ENCODE results near the gene HELZ2. TPM values are rescaled to one million over a fixed set of nuclear protein-coding genes. Genes with fewer than 3 reads are reported as not detected.

HELZ2 gene
- total RNA-seq, 1 donor: 27.0 TPM

GRCh38 chr20:63534427-63534830 lies 39.6 kb downstream of the HELZ2 start:
- no peak for DNase-seq (ENCODE audit: low read depth)
- H3K4me3 ChIP-seq (ENCODE audit: low read depth, low read length): no peak overlapping the region
- TF ChIP-seq, protein P1, sequence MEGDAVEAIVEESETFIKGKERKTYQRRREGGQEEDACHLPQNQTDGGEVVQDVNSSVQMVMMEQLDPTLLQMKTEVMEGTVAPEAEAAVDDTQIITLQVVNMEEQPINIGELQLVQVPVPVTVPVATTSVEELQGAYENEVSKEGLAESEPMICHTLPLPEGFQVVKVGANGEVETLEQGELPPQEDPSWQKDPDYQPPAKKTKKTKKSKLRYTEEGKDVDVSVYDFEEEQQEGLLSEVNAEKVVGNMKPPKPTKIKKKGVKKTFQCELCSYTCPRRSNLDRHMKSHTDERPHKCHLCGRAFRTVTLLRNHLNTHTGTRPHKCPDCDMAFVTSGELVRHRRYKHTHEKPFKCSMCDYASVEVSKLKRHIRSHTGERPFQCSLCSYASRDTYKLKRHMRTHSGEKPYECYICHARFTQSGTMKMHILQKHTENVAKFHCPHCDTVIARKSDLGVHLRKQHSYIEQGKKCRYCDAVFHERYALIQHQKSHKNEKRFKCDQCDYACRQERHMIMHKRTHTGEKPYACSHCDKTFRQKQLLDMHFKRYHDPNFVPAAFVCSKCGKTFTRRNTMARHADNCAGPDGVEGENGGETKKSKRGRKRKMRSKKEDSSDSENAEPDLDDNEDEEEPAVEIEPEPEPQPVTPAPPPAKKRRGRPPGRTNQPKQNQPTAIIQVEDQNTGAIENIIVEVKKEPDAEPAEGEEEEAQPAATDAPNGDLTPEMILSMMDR (IDR thresholded peaks at IDR 0.05; ENCODE audit: insufficient read depth, low read length): no peak

GRCh38 chr20:63533871-63534393 lies 40.1 kb downstream of the HELZ2 start:
- no peak for DNase-seq (ENCODE audit: low read depth)
- no peak overlapping the region for H3K4me3 ChIP-seq (ENCODE audit: low read depth, low read length)
- TF ChIP-seq, protein P1 (IDR thresholded peaks at IDR 0.05; ENCODE audit: insufficient read depth, low read length): no peak

DNA sequence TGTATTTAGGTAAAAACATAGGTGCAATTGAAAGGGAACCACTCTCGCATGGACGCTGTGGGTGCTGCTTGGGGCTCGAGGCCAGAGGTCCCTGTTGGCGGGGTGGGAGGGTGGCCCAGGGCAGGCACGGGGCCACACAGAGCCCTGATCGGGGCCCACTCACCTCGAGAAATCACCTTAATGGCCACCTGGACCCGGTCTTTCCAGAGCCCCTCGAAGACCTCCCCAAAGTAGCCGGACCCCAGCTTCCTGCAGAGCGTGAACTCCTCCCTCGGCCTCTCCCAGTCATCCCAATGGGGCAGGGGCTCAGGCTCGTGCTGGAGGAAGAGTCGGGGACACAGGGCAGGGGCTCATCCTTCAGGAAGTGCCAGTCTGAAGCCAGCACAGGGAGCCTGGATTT lies 40.7 kb downstream of the HELZ2 start:
- no peak overlapping the region for H3K4me3 ChIP-seq (ENCODE audit: low read depth, low read length)
- no peak for DNase-seq (ENCODE audit: low read depth)
- TF ChIP-seq, protein P1 (IDR thresholded peaks at IDR 0.05; ENCODE audit: insufficient read depth, low read length): no peak

DNA sequence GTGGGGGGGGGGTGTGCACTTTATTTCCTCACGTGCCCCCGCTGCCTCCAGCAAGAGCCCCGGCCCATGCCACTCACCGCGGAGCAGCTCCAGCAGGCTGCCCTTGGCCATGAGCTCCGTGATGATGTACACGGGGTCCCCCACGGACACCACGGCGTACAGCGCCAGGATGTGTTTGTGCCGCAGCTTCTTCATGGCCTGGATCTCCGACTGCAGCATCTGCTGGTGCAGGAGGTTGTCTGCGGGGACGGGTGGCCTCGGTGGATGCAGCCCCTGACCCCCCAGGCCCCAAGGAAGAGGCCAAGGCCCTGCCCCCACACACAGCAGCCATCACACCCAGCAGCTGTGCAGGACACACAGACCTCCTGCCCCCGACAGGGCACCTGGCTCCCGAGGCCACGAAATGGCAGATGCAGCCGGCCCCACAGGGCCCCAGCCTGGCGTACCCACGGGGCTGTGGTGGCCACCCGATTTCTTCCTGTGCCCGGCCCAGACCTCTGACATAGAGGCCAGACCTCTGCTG lies 41.5 kb downstream of the HELZ2 start:
- TF ChIP-seq, protein P1 (IDR thresholded peaks at IDR 0.05; ENCODE audit: insufficient read depth, low read length): no peak
- no peak overlapping the region for H3K4me3 ChIP-seq (ENCODE audit: low read depth, low read length)
- DNase-seq (ENCODE audit: low read depth): no peak

DNA sequence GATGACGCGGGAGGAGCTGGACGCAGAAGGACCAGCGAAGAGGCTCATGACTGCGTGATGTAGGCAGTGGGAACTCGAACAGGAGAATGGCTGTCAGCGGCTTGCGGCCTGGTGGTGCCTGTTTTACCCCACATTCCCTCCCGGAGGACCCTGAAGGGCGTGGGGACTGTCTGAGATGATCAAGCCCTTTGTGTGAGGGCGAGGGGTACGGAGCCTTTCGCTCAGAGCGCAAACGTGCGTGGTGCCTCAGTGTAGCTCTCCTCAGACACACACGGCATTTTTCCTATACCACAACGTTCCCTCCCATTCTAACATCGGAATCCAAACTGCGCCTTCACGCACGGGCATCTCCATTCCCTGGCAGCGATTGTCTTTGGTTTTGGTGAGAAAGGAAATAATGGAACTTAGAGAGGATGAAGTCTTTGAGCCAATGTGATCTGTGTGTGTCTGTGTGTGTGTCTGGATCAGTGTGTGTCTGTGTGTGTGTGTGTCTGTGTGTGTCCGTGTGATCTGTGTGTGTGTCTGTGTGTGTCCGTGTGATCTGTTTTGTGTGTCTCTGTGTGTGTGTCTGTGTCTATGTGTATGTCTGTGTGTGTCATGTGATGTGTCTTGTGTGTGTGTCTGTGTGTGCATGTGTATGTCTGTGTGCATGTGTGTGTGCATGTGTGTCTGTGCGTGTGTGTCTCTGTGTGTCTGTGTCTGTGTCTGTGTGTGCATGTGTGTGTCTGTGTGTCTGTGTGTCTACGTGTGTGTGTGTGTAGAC lies 42.2 kb downstream of the HELZ2 start:
- TF ChIP-seq, protein P1 (IDR thresholded peaks at IDR 0.05; ENCODE audit: insufficient read depth, low read length): no peak
- H3K4me3 ChIP-seq (ENCODE audit: low read depth, low read length): no peak overlapping the region
- no peak for DNase-seq (ENCODE audit: low read depth)

GRCh38 chr20:63530788-63531160 lies 43.3 kb downstream of the HELZ2 start:
- TF ChIP-seq, protein P1 (IDR thresholded peaks at IDR 0.05; ENCODE audit: insufficient read depth, low read length): no peak
- no peak overlapping the region for H3K4me3 ChIP-seq (ENCODE audit: low read depth, low read length)
- DNase-seq (ENCODE audit: low read depth): no peak

Data from fibroblast of the aortic adventitia (primary cell).